Endothelial cell of umbilical vein (primary cell): Measurements from ENCODE around the gene RGS7BP. TPM values are rescaled to one million over a fixed set of nuclear protein-coding genes. Genes with fewer than 3 reads are reported as not detected.

ENCODE experiments used
- BruUV-seq: library from RNA; stranded (reverse); fragments of 400-500 nt; replicated peaks from 2 replicates; lab custom pipeline; 2021; lab: Mats Ljungman, UMichigan
- CTCF ChIA-PET: fragments of 300-600, 350-600 bp; sonication (Branson Sonifier 250); formaldehyde crosslinking; loops from one replicate; lab custom pipeline; 2021; ENCODE audit warnings: antibody characterized with exemption, inconsistent platforms; lab: Charles Lee
- POLR2A ChIA-PET: fragments of 300-600, 350-600 bp; sonication (Branson Sonifier 250); formaldehyde crosslinking; loops from one replicate; lab custom pipeline; 2021; ENCODE audit warnings: antibody characterized with exemption, inconsistent platforms; lab: Charles Lee
- DNase-seq: peaks from one replicate; pipeline ENCODE4 v3.0.0-alpha.2; 2011; ENCODE audit warnings: low read depth, low spot score
- FAIRE-seq: peaks from 2 replicates; lab custom pipeline; 2011; peaks lifted over from hg19 to GRCh38; lab: Jason Lieb, UNC
- H2AFZ ChIP-seq: 2 replicates; pipeline ENCODE4 v1.6.0; 2012; ENCODE audit warnings: low read depth, low read length, control low read depth, inconsistent platforms
- H3K27ac ChIP-seq: 2 replicates; pipeline ENCODE4 v1.5.1; 2011; ENCODE audit warnings: low read depth, mild to moderate bottlenecking, control low read depth, low read length, moderate library complexity; ENCODE audit not compliant: insufficient read depth
- H3K27me3 ChIP-seq, 2 experiments: 2 replicates each; pipeline versions ENCODE4 v1.6.0 to v1.6.1; 2011; ENCODE audit warnings: low read length in 2 of 2, mixed read lengths in 1 of 2; ENCODE audit not compliant: control insufficient read depth in 2 of 2, insufficient read depth in 2 of 2
- H3K36me3 ChIP-seq, 2 experiments: 2 replicates in 1 of 2; 3 replicates in 1 of 2; pipeline ENCODE4 v1.5.1; 2011; ENCODE audit warnings: low read length in 2 of 2, mild to moderate bottlenecking in 1 of 2, moderate library complexity in 1 of 2; ENCODE audit not compliant: control insufficient read depth in 2 of 2, insufficient read depth in 2 of 2; ENCODE audit errors: extremely low read depth in 1 of 2
- H3K4me1 ChIP-seq: 3 replicates; pipeline ENCODE4 v1.5.1; 2011; ENCODE audit warnings: mild to moderate bottlenecking, low read length; ENCODE audit not compliant: control insufficient read depth, insufficient read depth; ENCODE audit errors: extremely low read depth
- H3K4me2 ChIP-seq: 2 replicates; pipeline ENCODE4 v1.6.1; 2011; ENCODE audit warnings: low read length, control low read depth, mixed read lengths; ENCODE audit not compliant: insufficient read depth
- H3K4me3 ChIP-seq, 3 experiments: fragments of 200-600 bp in 1 of 3; sonication (generic), shearing (Covaris generic) in 1 of 3; replicated peaks in 1 of 3; 2 replicates each; pipeline ENCODE4 v1.5.1; 2011 to 2016; ENCODE audit warnings: control low read depth in 3 of 3, low read length in 3 of 3, mild to moderate bottlenecking in 2 of 3, inconsistent platforms in 1 of 3, low read depth in 1 of 3, moderate library complexity in 1 of 3; ENCODE audit not compliant: insufficient read depth in 1 of 3
- H3K79me2 ChIP-seq: 2 replicates; pipeline ENCODE4 v1.6.0; 2012; ENCODE audit warnings: low read length, inconsistent platforms; ENCODE audit not compliant: control insufficient read depth, insufficient read depth
- H3K9ac ChIP-seq: replicated peaks from 2 replicates; pipeline ENCODE3; 2011; ENCODE audit warnings: low read length, control low read depth; ENCODE audit not compliant: insufficient read depth; ENCODE audit errors: extremely low read depth
- H3K9me1 ChIP-seq: replicated peaks from 3 replicates; pipeline ENCODE4 v1.6.0; 2011; ENCODE audit warnings: mild to moderate bottlenecking, low read length; ENCODE audit not compliant: control insufficient read depth, insufficient read depth; ENCODE audit errors: extremely low read depth
- H3K9me3 ChIP-seq: replicated peaks from 2 replicates; pipeline ENCODE4 v1.5.1; 2012; ENCODE audit warnings: low read length, inconsistent platforms; ENCODE audit not compliant: control insufficient read depth, insufficient read depth
- H4K20me1 ChIP-seq: replicated peaks from 2 replicates; pipeline ENCODE3; 2011; ENCODE audit warnings: mild to moderate bottlenecking, low read length; ENCODE audit not compliant: control insufficient read depth, insufficient read depth; ENCODE audit errors: extremely low read depth
- EZH2 ChIP-seq: IDR thresholded peaks from 2 replicates; pipeline ENCODE4 v1.6.1; 2012; ENCODE audit warnings: borderline replicate concordance, low read depth, mild to moderate bottlenecking, moderate library complexity, low read length, inconsistent platforms; ENCODE audit not compliant: severe bottlenecking
- FOS ChIP-seq: IDR thresholded peaks from 2 replicates; pipeline ENCODE4 v1.6.1; 2011; ENCODE audit warnings: mild to moderate bottlenecking, low read length, moderate library complexity, borderline replicate concordance; ENCODE audit not compliant: insufficient read depth
- GATA2 ChIP-seq: IDR thresholded peaks from 2 replicates; pipeline ENCODE4 v1.7.0; 2011; ENCODE audit warnings: low read depth, mild to moderate bottlenecking, moderate library complexity, mixed read lengths, low read length; ENCODE audit not compliant: insufficient read length, insufficient read depth
- JUN ChIP-seq: IDR thresholded peaks from 2 replicates; pipeline ENCODE4 v1.6.1; 2011; ENCODE audit warnings: borderline replicate concordance, low read depth; ENCODE audit not compliant: insufficient read length, insufficient read depth
- MYC ChIP-seq: IDR thresholded peaks from one replicate; pipeline ENCODE4 v1.6.1; 2011; ENCODE audit warnings: mild to moderate bottlenecking, low read depth, low read length
- POLR2A ChIP-seq: IDR thresholded peaks from 2 replicates; pipeline ENCODE4 v1.6.1; 2012; ENCODE audit warnings: low read depth, mild to moderate bottlenecking, control low read depth, low read length
- POLR2AphosphoS5 ChIP-seq: IDR thresholded peaks from 2 replicates; pipeline ENCODE4 v1.6.1; 2012; ENCODE audit warnings: low read depth, mild to moderate bottlenecking, control low read depth, low read length, moderate library complexity; ENCODE audit not compliant: insufficient read depth
- dilution Hi-C: fragments of 300-500 bp; cut with MboI; formaldehyde crosslinking; loops from one replicate; pipeline ENCODE4 v1.15.0; 2019; ENCODE audit warnings: low sequenced_read_pairs; ENCODE audit not compliant: extremely low pct_ligation_motif_present
- intact Hi-C: fragments of 100-400 bp; cut with micrococcal nuclease; formaldehyde crosslinking; loops from one replicate; pipeline ENCODE4 v1.10.0; 2022
- polyA plus RNA-seq, 4 experiments: library from polyadenylated mRNA; depleted of rRNA in 3 of 4; stranded (reverse) in 3 of 4; unstranded in 1 of 4; fragments of >200 nt; gene quantifications; 2 replicates each; pipeline versions ENCODE4 v1.2.1 to v1.2.3, GENCODE V29; 2011 to 2012; ENCODE audit warnings: missing spikeins in 1 of 4
- total RNA-seq: library from RNA; stranded (reverse); gene quantifications from 2 replicates; pipeline ENCODE4 v1.2.3, GENCODE V29; 2021
- TF ChIP-seq, protein P1 (sequence below), 2 donors: IDR thresholded peaks; 1 replicate in 1 of 2; 2 replicates in 1 of 2; pipeline ENCODE4 v1.5.1; 2011; ENCODE audit warnings: low read length in 2 of 2, mild to moderate bottlenecking in 2 of 2, moderate library complexity in 2 of 2, control low read depth in 1 of 2, inconsistent platforms in 1 of 2, low read depth in 1 of 2; ENCODE audit not compliant: insufficient read depth in 1 of 2; ENCODE audit errors: extremely low read depth in 1 of 2
- TF ChIP-seq, protein P2 (sequence below): IDR thresholded peaks from 2 replicates; pipeline ENCODE4 v1.6.1; 2011; ENCODE audit not compliant: insufficient read depth, insufficient read length

The RGS7BP gene
- total and polyA plus RNA-seq, 2 donors (not counting 3 experiments of a cell fraction or from before 2014, with no cell fraction given) = 0.51 to 2.0 TPM

DNA sequence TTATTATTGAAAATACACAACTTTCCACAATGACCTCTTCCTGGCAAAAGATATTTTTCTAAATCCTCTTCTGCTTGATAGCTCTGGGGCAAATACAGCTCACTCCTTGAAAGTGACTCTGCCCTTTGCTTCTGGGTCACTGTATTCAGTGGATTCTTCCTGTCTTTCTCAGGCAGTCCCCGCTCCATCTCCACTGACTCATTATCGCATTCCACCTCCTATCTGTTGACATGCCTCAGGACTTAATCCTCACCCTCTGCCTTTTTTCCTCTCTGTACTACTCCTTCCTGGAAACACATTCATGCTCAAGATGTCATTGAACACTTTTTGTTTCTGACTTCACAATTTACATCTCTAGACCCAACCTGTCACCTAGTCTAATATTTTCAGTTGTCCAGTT, 8.4 kb upstream of the RGS7BP start:
- no peak overlapping the region for H3K4me2 ChIP-seq
- no peak overlapping the region for H3K9ac ChIP-seq
- no peak overlapping the region for H3K4me3 ChIP-seq
- no peak for FAIRE-seq
- dilution Hi-C loops (no loop called here), intact Hi-C loops (no loop called here)
- no TSS peak for BruUV-seq
- no peaks in the 10 kb centered on the region for H3K9me3 ChIP-seq
- H3K36me3 ChIP-seq = no peaks in the 10 kb centered on the region
- TF ChIP-seq, protein P1, sequence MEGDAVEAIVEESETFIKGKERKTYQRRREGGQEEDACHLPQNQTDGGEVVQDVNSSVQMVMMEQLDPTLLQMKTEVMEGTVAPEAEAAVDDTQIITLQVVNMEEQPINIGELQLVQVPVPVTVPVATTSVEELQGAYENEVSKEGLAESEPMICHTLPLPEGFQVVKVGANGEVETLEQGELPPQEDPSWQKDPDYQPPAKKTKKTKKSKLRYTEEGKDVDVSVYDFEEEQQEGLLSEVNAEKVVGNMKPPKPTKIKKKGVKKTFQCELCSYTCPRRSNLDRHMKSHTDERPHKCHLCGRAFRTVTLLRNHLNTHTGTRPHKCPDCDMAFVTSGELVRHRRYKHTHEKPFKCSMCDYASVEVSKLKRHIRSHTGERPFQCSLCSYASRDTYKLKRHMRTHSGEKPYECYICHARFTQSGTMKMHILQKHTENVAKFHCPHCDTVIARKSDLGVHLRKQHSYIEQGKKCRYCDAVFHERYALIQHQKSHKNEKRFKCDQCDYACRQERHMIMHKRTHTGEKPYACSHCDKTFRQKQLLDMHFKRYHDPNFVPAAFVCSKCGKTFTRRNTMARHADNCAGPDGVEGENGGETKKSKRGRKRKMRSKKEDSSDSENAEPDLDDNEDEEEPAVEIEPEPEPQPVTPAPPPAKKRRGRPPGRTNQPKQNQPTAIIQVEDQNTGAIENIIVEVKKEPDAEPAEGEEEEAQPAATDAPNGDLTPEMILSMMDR (IDR thresholded peaks at IDR 0.05; ENCODE audit: extremely low read depth in 1 of 2, insufficient read depth in 1 of 2, low read depth in 1 of 2, low read length in 2 of 2) = no peak
- TF ChIP-seq MYC = no peak
- H3K27ac ChIP-seq = no peak overlapping the region
- no peak overlapping the region for H2AFZ ChIP-seq
- H4K20me1 ChIP-seq = no peaks in the 10 kb centered on the region
- H3K79me2 ChIP-seq = no peaks in the 10 kb centered on the region
- H3K9me1 ChIP-seq = no peaks in the 10 kb centered on the region
- H3K4me1 ChIP-seq = no peaks in the 10 kb centered on the region
- ChIA-PET CTCF (interaction anchor here (1.1 kb wide), 1 partner anchor 10 kb away, joined by 3 read pairs; no protein-coding TSS in a partner anchor), POLR2A (no interaction called here)
- no peak for DNase-seq
- H3K27me3 ChIP-seq = peaks cover 5 to 9% of the 10 kb centered on the region in 2 experiments

DNA sequence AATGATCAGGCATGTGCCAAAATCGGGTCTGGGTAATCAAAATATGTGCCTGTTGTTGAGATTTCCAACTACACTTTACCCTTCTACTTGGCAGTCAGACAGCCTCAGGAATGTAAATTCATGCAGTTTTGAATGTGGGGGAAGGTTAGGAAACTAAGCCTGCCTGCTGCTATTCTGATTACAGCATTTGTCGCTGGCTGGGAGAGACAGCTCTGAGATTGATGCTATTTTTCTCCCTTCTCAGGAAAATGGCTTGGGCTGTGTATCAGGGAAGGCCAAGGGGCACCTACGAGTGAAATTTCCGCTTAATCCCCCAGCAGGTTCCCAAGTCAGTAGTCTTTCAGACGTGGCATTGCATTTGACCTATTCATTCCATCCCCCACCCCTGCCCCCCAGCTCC, 3.6 kb upstream of the RGS7BP start:
- peaks cover 21 to 33% of the 10 kb centered on the region in 2 experiments for H3K27me3 ChIP-seq
- H3K9ac ChIP-seq = no peak overlapping the region
- dilution Hi-C loops (no loop called here), intact Hi-C loops (no loop called here)
- no peaks in the 10 kb centered on the region for H3K9me1 ChIP-seq
- no peaks in the 10 kb centered on the region for H4K20me1 ChIP-seq
- H3K4me3 ChIP-seq = no peak overlapping the region
- H3K27ac ChIP-seq = no peak overlapping the region
- H3K4me2 ChIP-seq = no peak overlapping the region
- no peaks in the 10 kb centered on the region for H3K9me3 ChIP-seq
- no peak overlapping the region for H2AFZ ChIP-seq
- no peaks in the 10 kb centered on the region for H3K36me3 ChIP-seq
- no TSS peak for BruUV-seq
- ChIA-PET POLR2A (no interaction called here), CTCF (interaction anchor here (1.6 kb wide), 1 partner anchor 273 kb away, joined by 4 read pairs; no protein-coding TSS in a partner anchor)
- H3K4me1 ChIP-seq = peaks cover 5% of the 10 kb centered on the region
- FAIRE-seq (no peak), DNase-seq (peak; percentile 28)
- TF ChIP-seq MYC (no peak), JUN (no peak), EZH2 (no peak), POLR2A (no peak), FOS (no peak), POLR2AphosphoS5 (no peak), GATA2 (no peak)
- TF ChIP-seq, protein P2, sequence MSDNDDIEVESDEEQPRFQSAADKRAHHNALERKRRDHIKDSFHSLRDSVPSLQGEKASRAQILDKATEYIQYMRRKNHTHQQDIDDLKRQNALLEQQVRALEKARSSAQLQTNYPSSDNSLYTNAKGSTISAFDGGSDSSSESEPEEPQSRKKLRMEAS = no peak
- TF ChIP-seq, protein P1 (IDR thresholded peaks at IDR 0.05; ENCODE audit: extremely low read depth in 1 of 2, insufficient read depth in 1 of 2, low read depth in 1 of 2, low read length in 2 of 2) = no peak
- no peaks in the 10 kb centered on the region for H3K79me2 ChIP-seq
